Uterus (tissue), 4 donors: ENCODE measurements around the gene BCAR1. TPM values are rescaled to one million over a fixed set of nuclear protein-coding genes. Genes with fewer than 3 reads are reported as not detected.

Source experiments
- DNase-seq, 2 donors: peaks; one replicate each; pipeline ENCODE4 v3.0.0-alpha.2; 2019 to 2020
- H3K27ac ChIP-seq, 2 donors: fragments of 200-600 bp; sonication (generic); 1 replicate in 1 of 2; 2 replicates in 1 of 2; pipeline ENCODE4 v1.5.1; 2016 to 2018
- H3K27me3 ChIP-seq, 2 donors: fragments of 200-600 bp; sonication (generic); one replicate each; pipeline ENCODE4 v1.5.1; 2018 to 2019; ENCODE audit warnings: control low read depth in 1 of 2
- H3K36me3 ChIP-seq, 2 donors: fragments of 200-600 bp; sonication (generic); one replicate each; pipeline ENCODE4 v1.5.1; 2019; ENCODE audit warnings: control low read depth in 1 of 2
- H3K4me1 ChIP-seq, 2 donors: fragments of 200-600 bp; sonication (generic); one replicate each; pipeline ENCODE4 v1.5.1; 2018 to 2019; ENCODE audit warnings: control low read depth in 1 of 2
- H3K4me3 ChIP-seq, 2 donors: fragments of 200-600 bp; sonication (generic); 1 replicate in 1 of 2; 2 replicates in 1 of 2; pipeline ENCODE4 v1.5.1; 2018 to 2019; ENCODE audit warnings: mild to moderate bottlenecking in 1 of 2
- H3K9me3 ChIP-seq, 2 donors: fragments of 200-600 bp; sonication (generic); one replicate each; pipeline ENCODE4 v1.5.1; 2019; ENCODE audit warnings: control low read depth in 1 of 2
- CTCF ChIP-seq, 4 experiments: fragments of 200-600 bp in 2 of 4; fragments of 450-650 bp in 2 of 4; sonication (generic) in 2 of 4; IDR thresholded peaks; one replicate each; pipeline ENCODE4 v1.5.1; 2016 to 2019; ENCODE audit warnings: antibody characterized with exemption in 4 of 4, mild to moderate bottlenecking in 2 of 4, moderate library complexity in 1 of 4
- POLR2A ChIP-seq, 2 donors: fragments of 450-650 bp; IDR thresholded peaks; one replicate each; pipeline ENCODE4 v1.6.1; 2016; ENCODE audit warnings: antibody characterized with exemption in 2 of 2, mild to moderate bottlenecking in 1 of 2, moderate library complexity in 1 of 2
- intact Hi-C: fragments of 100-400 bp; cut with DNase I; formaldehyde crosslinking; loops from one replicate; pipeline ENCODE4 v1.15.1; 2023; ENCODE audit warnings: low total_unique reads
- total RNA-seq, 4 donors: library from RNA; depleted of rRNA in 3 of 4; stranded (reverse); fragments of >200 nt in 3 of 4; gene quantifications; one replicate each; pipeline versions ENCODE4 v1.1.0 to v1.2.4, GENCODE V29; 2014 to 2023
- donor health status: DM: yes; HTN: yes; CAD: no.

The BCAR1 gene
- total RNA-seq, 4 donors from 2014 or later = 42.8 to 104 (median 47.2) TPM

- Histone ChIP-seq H3K27ac (peak overlapping the region; percentile 84 to 91), H3K27me3 (no peaks in the 10 kb centered on the region), H3K36me3 (no peaks in the 10 kb centered on the region), H3K9me3 (no peaks in the 10 kb centered on the region), H3K4me1 (peaks cover 0 to 16% of the 10 kb centered on the region in 2 donors), H3K4me3 (peak overlapping the region; percentile 73 to 76)
- no peak for TF ChIP-seq POLR2A (IDR thresholded peaks at IDR 0.05)
- no peak for TF ChIP-seq CTCF (IDR thresholded peaks at IDR 0.05)
- peak; percentile 43 to 53 for DNase-seq
- intact Hi-C loops = no loop called here
Observed at GRCh38 chr16:75264999-75265910, 13.8 kb upstream of the BCAR1 start.

- no peaks in the 10 kb centered on the region for H3K36me3 ChIP-seq
- H3K27me3 ChIP-seq = no peaks in the 10 kb centered on the region
- H3K4me3 ChIP-seq = peak overlapping the region; percentile 73 to 76
- intact Hi-C loops = no loop called here
- H3K9me3 ChIP-seq = no peaks in the 10 kb centered on the region
- peaks cover 0 to 16% of the 10 kb centered on the region in 2 donors for H3K4me1 ChIP-seq
- TF ChIP-seq POLR2A (IDR thresholded peaks at IDR 0.05) = no peak
- TF ChIP-seq CTCF (IDR thresholded peaks at IDR 0.05) = no peak
- DNase-seq = peak in 1 of 2 donors; percentile 61
- H3K27ac ChIP-seq = peak overlapping the region; percentile 84 to 91
Observed at GRCh38 chr16:75264457-75264998, 13.1 kb upstream of the BCAR1 start.

GRCh38 chr16:75263963-75264445, 12.6 kb upstream of the BCAR1 start:
- H3K36me3 ChIP-seq = no peaks in the 10 kb centered on the region
- intact Hi-C loops = no loop called here
- TF ChIP-seq CTCF (IDR thresholded peaks at IDR 0.05) = no peak
- no peak for TF ChIP-seq POLR2A (IDR thresholded peaks at IDR 0.05)
- H3K27ac ChIP-seq = peak overlapping the region; percentile 84 to 91
- peak overlapping the region; percentile 73 to 76 for H3K4me3 ChIP-seq
- no peaks in the 10 kb centered on the region for H3K27me3 ChIP-seq
- H3K9me3 ChIP-seq = no peaks in the 10 kb centered on the region
- DNase-seq = peak in 1 of 2 donors; percentile 42
- H3K4me1 ChIP-seq = peaks cover 0 to 16% of the 10 kb centered on the region in 2 donors

- intact Hi-C loops = no loop called here
- peaks cover 0 to 21% of the 10 kb centered on the region in 2 donors for H3K4me1 ChIP-seq
- DNase-seq = peak in 1 of 2 donors; percentile 17
- H3K27me3 ChIP-seq = no peaks in the 10 kb centered on the region
- H3K4me3 ChIP-seq = peak overlapping the region in 1 of 2 donors; percentile 9
- peak overlapping the region; percentile 84 to 91 for H3K27ac ChIP-seq
- H3K36me3 ChIP-seq = no peaks in the 10 kb centered on the region
- TF ChIP-seq POLR2A (IDR thresholded peaks at IDR 0.05) (no peak), CTCF (IDR thresholded peaks at IDR 0.05) (no peak)
- H3K9me3 ChIP-seq = no peaks in the 10 kb centered on the region
Observed at GRCh38 chr16:75263291-75263962, 12.0 kb upstream of the BCAR1 start.
